Thoracic aorta (tissue), 2 donors: ENCODE measurements around the gene MELTF. TPM values are rescaled to one million over a fixed set of nuclear protein-coding genes. Genes with fewer than 3 reads are reported as not detected.
"Not testable (repeated sequence)": the region's sequence is repeated elsewhere in the genome, so short reads cannot be mapped to it uniquely, and the experiment has no call there.

Experiments used
- ATAC-seq: fragments of 150-250 bp; one replicate; pipeline ENCODE4 v1.8.0; 2017; ENCODE audit warnings: low read depth; ENCODE audit not compliant: insufficient number of reproducible peaks, low FRiP score
- DNase-seq: peaks from one replicate; pipeline ENCODE4 v3.0.0-alpha.2; 2020; ENCODE audit warnings: low spot score
- H3K27ac ChIP-seq, 2 donors: fragments of 200-600 bp; sonication (generic); 1 replicate in 1 of 2; 2 replicates in 1 of 2; pipeline ENCODE4 v1.5.1; 2016; ENCODE audit warnings: mild to moderate bottlenecking in 2 of 2, moderate library complexity in 2 of 2
- H3K27me3 ChIP-seq: fragments of 200-600 bp; sonication (generic); replicated peaks from 2 replicates; pipeline ENCODE4 v1.6.0; 2016; ENCODE audit warnings: mild to moderate bottlenecking; ENCODE audit not compliant: insufficient read depth
- H3K36me3 ChIP-seq: fragments of 200-600 bp; sonication (generic); one replicate; pipeline ENCODE4 v1.5.1; 2016
- H3K4me1 ChIP-seq, 2 donors: fragments of 200-600 bp; sonication (generic); 1 replicate in 1 of 2; 2 replicates in 1 of 2; pipeline versions ENCODE4 v1.5.1 to v1.6.0; 2016; ENCODE audit warnings: low read depth in 2 of 2, mild to moderate bottlenecking in 1 of 2; ENCODE audit not compliant: control insufficient read depth in 1 of 2
- H3K4me3 ChIP-seq: fragments of 200-600 bp; sonication (generic); 2 replicates; pipeline ENCODE4 v1.5.1; 2016; ENCODE audit warnings: mild to moderate bottlenecking
- H3K9me3 ChIP-seq: fragments of 200-600 bp; sonication (generic); 2 replicates; pipeline ENCODE4 v1.5.1; 2016
- total RNA-seq, 2 donors: library from RNA; depleted of rRNA; stranded (reverse); fragments of >200 nt; gene quantifications; one replicate each; pipeline versions ENCODE4 v1.1.0 to v1.2.3, GENCODE V29; 2016
- TF ChIP-seq, protein P1 (sequence below): fragments of 200-600 bp; sonication (generic); IDR thresholded peaks from one replicate; pipeline ENCODE4 v1.5.1; 2019; ENCODE audit warnings: antibody characterized with exemption

MELTF gene
- total RNA-seq, 2 donors from 2014 or later: 6.1 to 8.7 TPM

DNA sequence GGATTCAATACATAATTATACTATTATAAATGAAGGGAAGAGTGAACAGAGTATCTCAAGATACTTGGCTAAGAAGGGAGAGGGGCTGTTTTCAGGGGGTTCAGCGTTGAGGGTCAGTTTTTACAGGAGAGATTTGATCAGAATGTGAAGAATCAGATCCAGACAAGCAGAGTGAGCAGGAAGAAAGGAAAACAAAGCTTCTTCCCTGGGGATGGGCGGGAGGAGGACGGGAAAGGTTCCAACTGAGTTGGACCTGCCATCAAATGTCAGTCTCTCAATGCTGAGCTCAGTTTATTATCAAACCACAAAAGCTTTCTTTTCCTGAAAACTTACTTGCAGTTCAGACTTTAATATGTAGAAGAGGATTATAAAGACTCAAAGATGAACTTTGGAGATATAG is 6.0 kb upstream of the MELTF start:
- ATAC-seq: no peak
- Histone ChIP-seq H3K27me3 (no peaks in the 10 kb centered on the region), H3K4me3 (no peak overlapping the region), H3K27ac (no peak overlapping the region), H3K4me1 (peaks cover 7 to 10% of the 10 kb centered on the region in 2 donors), H3K9me3 (no peaks in the 10 kb centered on the region), H3K36me3 (no peaks in the 10 kb centered on the region)
- TF ChIP-seq, protein P1, sequence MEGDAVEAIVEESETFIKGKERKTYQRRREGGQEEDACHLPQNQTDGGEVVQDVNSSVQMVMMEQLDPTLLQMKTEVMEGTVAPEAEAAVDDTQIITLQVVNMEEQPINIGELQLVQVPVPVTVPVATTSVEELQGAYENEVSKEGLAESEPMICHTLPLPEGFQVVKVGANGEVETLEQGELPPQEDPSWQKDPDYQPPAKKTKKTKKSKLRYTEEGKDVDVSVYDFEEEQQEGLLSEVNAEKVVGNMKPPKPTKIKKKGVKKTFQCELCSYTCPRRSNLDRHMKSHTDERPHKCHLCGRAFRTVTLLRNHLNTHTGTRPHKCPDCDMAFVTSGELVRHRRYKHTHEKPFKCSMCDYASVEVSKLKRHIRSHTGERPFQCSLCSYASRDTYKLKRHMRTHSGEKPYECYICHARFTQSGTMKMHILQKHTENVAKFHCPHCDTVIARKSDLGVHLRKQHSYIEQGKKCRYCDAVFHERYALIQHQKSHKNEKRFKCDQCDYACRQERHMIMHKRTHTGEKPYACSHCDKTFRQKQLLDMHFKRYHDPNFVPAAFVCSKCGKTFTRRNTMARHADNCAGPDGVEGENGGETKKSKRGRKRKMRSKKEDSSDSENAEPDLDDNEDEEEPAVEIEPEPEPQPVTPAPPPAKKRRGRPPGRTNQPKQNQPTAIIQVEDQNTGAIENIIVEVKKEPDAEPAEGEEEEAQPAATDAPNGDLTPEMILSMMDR: no peak
- no peak for DNase-seq

- H3K27ac ChIP-seq, ATAC-seq, DNase-seq, H3K27me3 ChIP-seq, H3K4me3 ChIP-seq, H3K36me3 ChIP-seq, H3K9me3 ChIP-seq: not testable (repeated sequence)
- peaks cover 7 to 12% of the 10 kb centered on the region in 2 donors for H3K4me1 ChIP-seq
Measured at GRCh38 chr3:197034778-197035177, 5.2 kb upstream of the MELTF start.

- not testable (repeated sequence) for H3K27me3 ChIP-seq, ATAC-seq, H3K9me3 ChIP-seq, H3K36me3 ChIP-seq, DNase-seq, H3K4me3 ChIP-seq, H3K27ac ChIP-seq
- peaks cover 7 to 23% of the 10 kb centered on the region in 2 donors for H3K4me1 ChIP-seq
Measured at GRCh38 chr3:197033764-197034163, 4.1 kb upstream of the MELTF start.

DNA sequence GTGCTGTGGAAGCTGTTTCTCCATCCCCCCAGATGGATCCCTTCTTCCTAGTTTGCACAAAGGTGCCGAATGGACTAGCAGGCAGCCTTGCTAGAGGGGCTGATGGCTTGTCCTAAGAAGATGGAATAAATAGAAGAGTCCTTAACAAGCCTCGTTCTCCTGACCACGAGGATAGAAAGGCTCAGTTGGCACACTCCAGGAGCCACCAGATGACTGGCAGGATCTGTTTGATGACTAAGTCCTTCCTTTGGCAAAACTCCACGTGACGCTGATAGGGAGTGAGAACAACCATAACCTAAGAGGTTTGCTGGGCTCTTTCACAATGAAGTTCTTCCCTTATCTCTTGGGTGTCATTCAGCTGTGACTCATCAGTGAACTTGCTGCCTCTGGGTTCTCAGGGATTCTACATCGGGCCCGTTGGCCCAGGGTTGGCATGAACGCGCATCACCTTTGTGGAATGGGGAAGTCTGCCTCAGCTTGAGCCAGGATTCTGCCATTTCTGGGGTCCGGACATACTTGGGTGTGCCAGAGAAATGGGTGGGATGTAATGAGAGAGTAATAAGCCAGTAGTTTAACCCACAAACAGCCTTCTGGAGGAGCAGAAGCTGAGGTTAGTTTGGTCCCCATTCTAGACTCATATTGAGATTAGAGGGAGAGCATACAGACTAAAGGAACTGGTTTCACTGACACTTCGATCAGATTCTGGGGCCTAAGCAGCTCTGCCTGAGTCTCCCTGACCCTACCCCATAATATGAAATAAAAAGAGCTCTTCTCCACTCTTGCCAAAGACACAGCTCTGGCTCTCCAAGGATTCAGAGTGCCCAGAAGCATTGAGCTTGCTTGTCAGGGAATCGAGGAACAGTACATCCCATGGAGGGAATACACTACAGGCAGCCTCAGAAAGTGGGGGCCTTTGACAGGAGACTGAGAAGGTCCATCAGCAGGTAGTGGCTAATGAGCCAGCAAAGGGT is 2.0 kb upstream of the MELTF start:
- Histone ChIP-seq H3K9me3 (no peaks in the 10 kb centered on the region), H3K36me3 (no peaks in the 10 kb centered on the region), H3K4me3 (no peak overlapping the region), H3K4me1 (peaks cover 7 to 25% of the 10 kb centered on the region in 2 donors), H3K27ac (no peak overlapping the region), H3K27me3 (peaks cover 4% of the 10 kb centered on the region)
- TF ChIP-seq, protein P1: no peak
- peak; percentile 71 for DNase-seq
- ATAC-seq: peak; percentile 78

- no peaks in the 10 kb centered on the region for H3K9me3 ChIP-seq
- TF ChIP-seq, protein P1: no peak
- DNase-seq (no peak), ATAC-seq (no peak)
- no peak overlapping the region for H3K27ac ChIP-seq
- H3K36me3 ChIP-seq: no peaks in the 10 kb centered on the region
- peaks cover 4% of the 10 kb centered on the region for H3K27me3 ChIP-seq
- no peak overlapping the region for H3K4me3 ChIP-seq
- peaks cover 7 to 25% of the 10 kb centered on the region in 2 donors for H3K4me1 ChIP-seq
Measured at GRCh38 chr3:197030379-197031314, 1.0 kb upstream of the MELTF start.
